Sigmoid colon (tissue), 7 donors: ENCODE results near the gene GABRR2. TPM values are rescaled to one million over a fixed set of nuclear protein-coding genes. Genes with fewer than 3 reads are reported as not detected.

Experiments
- DNase-seq: peaks from one replicate; pipeline ENCODE4 v3.0.0-alpha.2; 2019
- H3K27ac ChIP-seq, 4 donors: fragments of 200-600 bp; sonication (generic); one replicate each; pipeline ENCODE4 v1.5.1; 2016 to 2019; ENCODE audit warnings: mild to moderate bottlenecking in 1 of 4
- H3K27me3 ChIP-seq, 3 donors: fragments of 200-600 bp; sonication (generic); one replicate each; pipeline ENCODE4 v1.5.1; 2019; ENCODE audit warnings: mild to moderate bottlenecking in 1 of 3
- H3K36me3 ChIP-seq, 4 donors: fragments of 200-600 bp; sonication (generic); one replicate each; pipeline ENCODE4 v1.5.1; 2016 to 2019
- H3K4me1 ChIP-seq, 4 donors: fragments of 200-600 bp; sonication (generic); one replicate each; pipeline ENCODE4 v1.5.1; 2017 to 2019
- H3K4me3 ChIP-seq, 4 donors: fragments of 200-600 bp; sonication (generic); one replicate each; pipeline ENCODE4 v1.5.1; 2017 to 2019; ENCODE audit warnings: mild to moderate bottlenecking in 2 of 4, moderate library complexity in 1 of 4
- H3K9me3 ChIP-seq, 4 donors: fragments of 200-600 bp in 3 of 4; sonication (generic) in 3 of 4; one replicate each; pipeline versions ENCODE4 v1.5.1 to v1.6.1; 2013 to 2019
- EP300 ChIP-seq, 4 donors: sonication (generic); formaldehyde crosslinking; IDR thresholded peaks; one replicate each; pipeline ENCODE4 v1.6.1; 2017; ENCODE audit warnings: antibody characterized with exemption in 4 of 4
- POLR2A ChIP-seq, 2 donors: fragments of 450-650 bp; IDR thresholded peaks; one replicate each; pipeline ENCODE4 v1.6.1; 2016; ENCODE audit warnings: antibody characterized with exemption in 2 of 2, mild to moderate bottlenecking in 2 of 2, moderate library complexity in 2 of 2
- POLR2AphosphoS5 ChIP-seq, 4 donors: sonication (generic); formaldehyde crosslinking; IDR thresholded peaks; one replicate each; pipeline ENCODE4 v1.6.1; 2017; ENCODE audit warnings: antibody characterized with exemption in 4 of 4
- WGBS, 2 donors: extraction: QIAGEN DNeasy Blood & Tissue Kit; methylation state at CpG; one replicate each; pipeline ENCODE4 v1.1.7; 2013; 5-methylcytosine and 5-hydroxymethylcytosine counted together
- intact Hi-C: fragments of 100-400 bp; cut with DNase I; formaldehyde crosslinking; loops from one replicate; pipeline ENCODE4 v1.15.1; 2023
- polyA plus RNA-seq, 3 donors: library from polyadenylated mRNA; stranded (reverse); fragments of 200-250 nt; gene quantifications; one replicate each; pipeline ENCODE4 v1.2.3, GENCODE V29; 2013
- total RNA-seq, 4 donors: library from RNA; depleted of rRNA; stranded (reverse); fragments of >200 nt; gene quantifications; one replicate each; pipeline ENCODE4 v1.1.0, GENCODE V29; 2016
- TF ChIP-seq, protein P1 (sequence below), 4 experiments: fragments of 450-650 bp in 3 of 4; fragments of 200-600 bp in 1 of 4; IDR thresholded peaks; one replicate each; pipeline ENCODE4 v1.5.1; 2016 to 2019; ENCODE audit warnings: antibody characterized with exemption in 4 of 4, mild to moderate bottlenecking in 3 of 4, moderate library complexity in 2 of 4
- donor health status: healthy with polysubstance abuse.
- donor health status: Bipolar disorder and iron deficiency.
- donor health status: healthy.

GABRR2 gene
- total and polyA plus RNA-seq, 7 donors, result 0.36 to 2.8 (median 0.99) TPM; not detected in 2

DNA sequence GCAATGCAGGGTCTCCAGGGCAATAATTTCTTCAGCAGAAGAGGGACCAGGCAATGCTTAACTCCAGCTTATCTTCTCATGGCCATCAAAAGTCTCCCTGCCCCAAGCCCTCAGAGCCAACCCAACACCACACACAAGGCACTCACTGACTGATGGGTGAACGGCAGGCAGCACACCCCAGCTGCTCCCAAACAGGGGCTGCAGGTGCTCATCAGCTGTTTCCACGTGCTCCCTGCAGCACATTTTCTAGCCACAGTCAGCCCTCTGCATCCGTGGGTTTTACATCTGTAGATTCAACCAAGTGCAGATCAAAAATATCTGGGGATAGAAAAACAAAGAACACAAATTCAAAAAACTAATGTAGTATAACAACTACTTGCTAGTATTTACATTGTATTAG lies 94.0 kb downstream of the GABRR2 start:
- intact Hi-C loops, result loop anchor here (5.0 kb wide), 1 partner anchor 44 kb away; no protein-coding TSS in a partner anchor
- Histone ChIP-seq H3K36me3 (no peaks in the 10 kb centered on the region), H3K27me3 (no peaks in the 10 kb centered on the region), H3K9me3 (no peaks in the 10 kb centered on the region), H3K4me1 (peaks cover 0 to 18% (median 12%) of the 10 kb centered on the region in 4 donors), H3K27ac (no peak overlapping the region), H3K4me3 (no peak overlapping the region)
- TF ChIP-seq EP300 (IDR thresholded peaks at IDR 0.05), result no peak
- TF ChIP-seq, protein P1, sequence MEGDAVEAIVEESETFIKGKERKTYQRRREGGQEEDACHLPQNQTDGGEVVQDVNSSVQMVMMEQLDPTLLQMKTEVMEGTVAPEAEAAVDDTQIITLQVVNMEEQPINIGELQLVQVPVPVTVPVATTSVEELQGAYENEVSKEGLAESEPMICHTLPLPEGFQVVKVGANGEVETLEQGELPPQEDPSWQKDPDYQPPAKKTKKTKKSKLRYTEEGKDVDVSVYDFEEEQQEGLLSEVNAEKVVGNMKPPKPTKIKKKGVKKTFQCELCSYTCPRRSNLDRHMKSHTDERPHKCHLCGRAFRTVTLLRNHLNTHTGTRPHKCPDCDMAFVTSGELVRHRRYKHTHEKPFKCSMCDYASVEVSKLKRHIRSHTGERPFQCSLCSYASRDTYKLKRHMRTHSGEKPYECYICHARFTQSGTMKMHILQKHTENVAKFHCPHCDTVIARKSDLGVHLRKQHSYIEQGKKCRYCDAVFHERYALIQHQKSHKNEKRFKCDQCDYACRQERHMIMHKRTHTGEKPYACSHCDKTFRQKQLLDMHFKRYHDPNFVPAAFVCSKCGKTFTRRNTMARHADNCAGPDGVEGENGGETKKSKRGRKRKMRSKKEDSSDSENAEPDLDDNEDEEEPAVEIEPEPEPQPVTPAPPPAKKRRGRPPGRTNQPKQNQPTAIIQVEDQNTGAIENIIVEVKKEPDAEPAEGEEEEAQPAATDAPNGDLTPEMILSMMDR (IDR thresholded peaks at IDR 0.05), result no peak
- DNase-seq, result no peak
- WGBS, 2 donors, result 57 to 78% methylated on average over 3 of the region's 3 CpGs

DNA sequence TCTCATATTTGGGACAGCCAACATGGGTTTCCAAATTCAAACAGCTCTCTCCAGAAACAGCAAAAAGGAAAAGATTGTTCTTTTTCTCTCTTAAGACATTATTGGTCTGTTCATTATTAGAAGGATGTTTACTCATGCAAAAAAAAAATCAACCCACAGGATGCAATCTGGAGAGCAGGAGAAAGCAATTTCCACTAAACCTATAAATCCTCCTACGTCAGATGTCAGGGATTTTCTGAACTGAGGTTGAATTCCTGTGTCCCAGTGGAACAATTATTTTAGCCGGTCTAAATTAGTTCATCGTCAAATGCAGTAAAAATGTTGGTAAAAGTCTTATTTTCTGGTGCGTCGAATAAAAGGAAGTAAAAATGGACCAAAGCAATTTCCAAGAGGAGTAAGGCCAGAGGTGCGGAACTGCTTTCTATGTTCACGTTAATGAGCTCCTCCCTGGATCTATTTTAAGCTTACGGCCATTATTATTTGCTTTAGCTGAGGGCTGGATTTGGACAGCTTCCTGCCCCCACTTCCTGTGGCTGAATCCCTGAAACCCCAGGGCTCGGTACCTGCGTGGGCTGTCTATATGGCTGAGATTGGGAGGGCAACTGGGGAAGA lies 97.7 kb downstream of the GABRR2 start, which contains the start of gene GABRR1:
Gene GABRR1, minus strand, starts transcription at position 60 of the 612 bp plus-strand sequence. Its CDS starts 36 bp downstream, at position 24.
- no peak for DNase-seq
- TF ChIP-seq EP300 (IDR thresholded peaks at IDR 0.05) (no peak), POLR2AphosphoS5 (IDR thresholded peaks at IDR 0.05) (no peak), POLR2A (IDR thresholded peaks at IDR 0.05) (no peak)
- TF ChIP-seq, protein P1 (IDR thresholded peaks at IDR 0.05), result no peak
- no peaks in the 10 kb centered on the region for H3K27me3 ChIP-seq
- H3K27ac ChIP-seq, result no peak within 1 kb of the TSS
- H3K36me3 ChIP-seq, result no peaks in the 10 kb centered on the region
- intact Hi-C loops, result no loop called here
- no peaks in the 10 kb centered on the region for H3K9me3 ChIP-seq
- H3K4me3 ChIP-seq, result no peak within 1 kb of the TSS
- H3K4me1 ChIP-seq, result peaks cover 0 to 13% (median 7%) of the 10 kb centered on the region in 4 donors
- WGBS, 2 donors, result 45 to 65% methylated on average over 10 of the region's 10 CpGs

DNA sequence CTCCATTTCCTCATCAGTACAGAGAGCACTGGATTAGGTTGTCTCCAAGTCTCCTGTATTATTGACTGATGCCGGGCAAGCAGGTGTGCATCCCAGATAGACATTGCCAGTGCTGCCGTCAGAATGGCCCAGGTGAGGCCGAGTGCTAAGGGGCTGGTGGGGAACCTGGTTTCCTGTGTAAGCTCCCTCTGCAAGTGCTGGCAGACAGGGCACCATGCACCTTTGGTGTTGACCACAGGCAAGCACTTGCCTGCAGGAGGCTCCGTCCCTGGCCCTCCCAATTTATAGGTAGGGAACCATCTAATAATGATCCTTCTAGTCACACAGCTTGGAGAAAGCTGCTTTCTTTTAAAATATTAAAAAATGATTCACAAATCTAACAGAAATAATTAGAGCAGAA lies 98.7 kb downstream of the GABRR2 start:
- DNase-seq, result no peak
- no peaks in the 10 kb centered on the region for H3K36me3 ChIP-seq
- peaks cover 0 to 4% (median 1%) of the 10 kb centered on the region in 4 donors for H3K4me1 ChIP-seq
- no peaks in the 10 kb centered on the region for H3K27me3 ChIP-seq
- H3K4me3 ChIP-seq, result no peak overlapping the region
- H3K9me3 ChIP-seq, result no peaks in the 10 kb centered on the region
- intact Hi-C loops, result no loop called here
- WGBS, 2 donors, result 80 to 82% methylated on average over 4 of the region's 4 CpGs
- H3K27ac ChIP-seq, result no peak overlapping the region
- no peak for TF ChIP-seq EP300 (IDR thresholded peaks at IDR 0.05)
- TF ChIP-seq, protein P1 (IDR thresholded peaks at IDR 0.05), result no peak
- no peak for TF ChIP-seq POLR2AphosphoS5 (IDR thresholded peaks at IDR 0.05)
- TF ChIP-seq POLR2A (IDR thresholded peaks at IDR 0.05), result no peak

DNA sequence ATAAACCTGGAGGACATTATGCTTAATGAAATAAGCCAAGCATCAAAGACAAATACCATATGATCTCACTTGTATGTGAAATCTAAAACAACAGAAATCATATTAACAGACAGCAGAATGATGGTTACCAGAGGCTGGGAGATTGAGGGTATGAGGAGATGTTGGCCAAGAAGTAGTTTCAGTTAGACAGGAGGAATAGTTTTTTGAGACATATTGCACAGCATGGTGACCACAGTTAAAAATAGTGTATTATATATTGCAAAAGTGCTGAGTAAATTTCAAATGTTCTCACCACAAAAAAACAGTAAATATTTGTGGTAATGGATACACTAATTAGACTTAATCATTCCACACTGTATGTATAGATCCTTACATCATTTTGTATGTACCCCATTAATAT lies 99.7 kb downstream of the GABRR2 start:
- TF ChIP-seq EP300 (IDR thresholded peaks at IDR 0.05), result no peak
- no peak for TF ChIP-seq POLR2AphosphoS5 (IDR thresholded peaks at IDR 0.05)
- TF ChIP-seq, protein P1 (IDR thresholded peaks at IDR 0.05), result no peak
- no peak for TF ChIP-seq POLR2A (IDR thresholded peaks at IDR 0.05)
- Histone ChIP-seq H3K4me3 (no peak overlapping the region), H3K36me3 (no peaks in the 10 kb centered on the region), H3K27ac (no peak overlapping the region), H3K27me3 (no peaks in the 10 kb centered on the region), H3K4me1 (peaks cover 0 to 4% (median 0%) of the 10 kb centered on the region in 4 donors), H3K9me3 (no peaks in the 10 kb centered on the region)
- intact Hi-C loops, result no loop called here
- no peak for DNase-seq

DNA sequence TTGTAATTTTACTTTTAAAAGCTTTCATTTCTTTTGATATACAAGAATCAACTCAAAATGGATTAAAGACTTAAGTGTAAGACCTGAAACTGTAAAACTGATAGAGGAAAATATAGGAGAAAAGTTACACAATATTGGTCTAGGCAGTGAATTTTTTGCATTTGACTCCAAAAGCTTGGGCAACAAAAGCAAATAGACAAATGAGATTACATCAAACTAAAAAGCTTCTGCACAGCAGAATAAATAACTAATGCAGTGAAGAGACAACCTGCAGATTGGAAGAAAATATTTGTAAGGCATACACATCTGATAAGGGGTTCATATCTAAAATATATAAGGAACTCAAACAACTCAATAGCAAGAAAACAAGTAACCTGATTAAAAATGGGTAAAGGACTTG lies 100.9 kb downstream of the GABRR2 start:
- peaks cover 0 to 4% (median 0%) of the 10 kb centered on the region in 4 donors for H3K4me1 ChIP-seq
- H3K27me3 ChIP-seq, result no peaks in the 10 kb centered on the region
- TF ChIP-seq EP300 (IDR thresholded peaks at IDR 0.05), result no peak
- TF ChIP-seq POLR2AphosphoS5 (IDR thresholded peaks at IDR 0.05), result no peak
- no peak for TF ChIP-seq POLR2A (IDR thresholded peaks at IDR 0.05)
- TF ChIP-seq, protein P1 (IDR thresholded peaks at IDR 0.05), result no peak
- no peaks in the 10 kb centered on the region for H3K9me3 ChIP-seq
- no peak for DNase-seq
- H3K27ac ChIP-seq, result no peak overlapping the region
- intact Hi-C loops, result no loop called here
- H3K36me3 ChIP-seq, result no peaks in the 10 kb centered on the region
- H3K4me3 ChIP-seq, result no peak overlapping the region
